Neuron (in vitro differentiated cells): Measurements from ENCODE around the gene IFT43.
"Not testable (repeated sequence)": the region's sequence is repeated elsewhere in the genome, so short reads cannot be mapped to it uniquely, and the experiment has no call there.

ENCODE experiments used
- H2AFZ ChIP-seq: one replicate; pipeline ENCODE4 v1.6.1; 2013; ENCODE audit warnings: low read depth, mild to moderate bottlenecking, inconsistent platforms, low read length, moderate library complexity
- H3K27me3 ChIP-seq: one replicate; pipeline ENCODE4 v1.6.1; 2013; ENCODE audit warnings: low read length; ENCODE audit not compliant: insufficient read depth
- H3K36me3 ChIP-seq: one replicate; pipeline ENCODE4 v1.6.1; 2013; ENCODE audit warnings: low read length; ENCODE audit not compliant: insufficient read depth
- H3K4me1 ChIP-seq: one replicate; pipeline ENCODE4 v1.6.1; 2013; ENCODE audit warnings: low read length; ENCODE audit not compliant: insufficient read depth
- H3K4me3 ChIP-seq: 2 replicates; pipeline ENCODE4 v1.5.1; 2013; ENCODE audit warnings: mild to moderate bottlenecking, low read length, moderate library complexity
- H3K9me3 ChIP-seq: one replicate; pipeline ENCODE4 v1.6.1; 2013; ENCODE audit warnings: low read length

Gene IFT43

DNA sequence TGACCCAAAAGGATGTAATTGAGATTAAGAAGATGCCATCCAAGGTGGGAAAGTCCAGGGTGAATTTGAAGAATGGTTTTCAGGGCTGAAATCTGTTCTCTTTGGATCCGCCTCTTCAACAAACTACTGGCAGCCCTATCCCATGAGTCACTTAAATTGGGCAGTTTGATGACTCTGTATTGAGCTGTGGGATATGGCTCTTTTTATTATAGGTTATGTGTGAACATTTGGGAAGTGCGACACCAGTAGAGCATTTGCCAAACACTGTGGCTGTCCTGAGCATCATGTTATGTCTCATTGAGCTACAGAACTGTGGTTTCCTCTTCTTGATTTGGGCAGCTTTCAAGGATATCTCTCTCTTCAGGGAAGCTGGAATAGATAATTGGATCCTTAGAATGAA, 22.3 kb downstream of the IFT43 start:
- H3K36me3 ChIP-seq: peaks cover 60% of the 10 kb centered on the region

DNA sequence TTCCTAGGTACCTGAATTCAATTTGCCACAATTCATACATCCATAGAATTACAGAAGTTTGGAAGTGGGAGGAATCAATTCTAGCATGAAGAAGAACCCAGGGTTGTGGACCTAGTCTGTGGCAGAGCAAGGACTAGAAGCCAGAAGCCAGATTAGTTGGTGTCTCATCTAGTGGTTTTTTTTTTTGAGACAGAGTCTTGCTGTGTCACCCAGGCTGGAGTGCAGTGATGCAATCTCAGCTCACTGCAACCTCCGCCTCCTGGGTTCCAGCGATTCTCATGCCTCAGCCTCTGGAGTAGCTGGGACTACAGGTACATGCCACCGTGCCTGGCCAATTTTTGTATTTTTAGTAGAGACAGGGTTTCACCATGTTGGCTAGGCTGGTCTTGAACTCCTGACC, 24.1 kb downstream of the IFT43 start:
- H3K4me1 ChIP-seq, H3K9me3 ChIP-seq, H3K4me3 ChIP-seq, H3K27me3 ChIP-seq, H2AFZ ChIP-seq: not testable (repeated sequence)
- H3K36me3 ChIP-seq: peaks cover 60% of the 10 kb centered on the region

More for the DNA sequence above, 22.3 kb downstream of the IFT43 start:
- no peak overlapping the region for H2AFZ ChIP-seq
- H3K4me1 ChIP-seq: peaks cover 9% of the 10 kb centered on the region
- H3K27me3 ChIP-seq: no peaks in the 10 kb centered on the region
- H3K9me3 ChIP-seq: peaks cover 10% of the 10 kb centered on the region
- H3K4me3 ChIP-seq: no peak overlapping the region

DNA sequence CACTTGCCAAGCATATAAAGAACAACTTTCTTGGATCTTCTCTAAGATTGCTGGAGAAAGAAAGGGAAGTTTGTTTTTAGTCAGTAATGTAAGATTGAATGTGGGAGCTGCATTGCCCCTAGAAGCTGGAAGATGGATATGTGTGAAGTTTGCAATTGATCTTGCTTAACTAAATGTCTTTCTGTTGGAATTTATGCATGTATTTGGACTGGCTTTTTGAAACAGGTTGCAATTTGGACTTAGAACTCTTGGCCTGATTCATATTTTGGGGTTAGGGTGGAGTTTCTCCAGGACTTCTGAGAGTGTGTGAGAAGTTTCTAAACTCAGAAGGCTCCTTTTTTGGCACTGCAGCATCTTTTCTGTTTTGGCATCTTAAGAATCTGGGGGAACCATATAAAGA, 26.4 kb downstream of the IFT43 start:
- Histone ChIP-seq H3K4me1 (peaks cover 9% of the 10 kb centered on the region), H3K9me3 (peaks cover 2% of the 10 kb centered on the region), H3K27me3 (no peaks in the 10 kb centered on the region), H3K36me3 (peaks cover 42% of the 10 kb centered on the region), H2AFZ (no peak overlapping the region), H3K4me3 (no peak overlapping the region)

DNA sequence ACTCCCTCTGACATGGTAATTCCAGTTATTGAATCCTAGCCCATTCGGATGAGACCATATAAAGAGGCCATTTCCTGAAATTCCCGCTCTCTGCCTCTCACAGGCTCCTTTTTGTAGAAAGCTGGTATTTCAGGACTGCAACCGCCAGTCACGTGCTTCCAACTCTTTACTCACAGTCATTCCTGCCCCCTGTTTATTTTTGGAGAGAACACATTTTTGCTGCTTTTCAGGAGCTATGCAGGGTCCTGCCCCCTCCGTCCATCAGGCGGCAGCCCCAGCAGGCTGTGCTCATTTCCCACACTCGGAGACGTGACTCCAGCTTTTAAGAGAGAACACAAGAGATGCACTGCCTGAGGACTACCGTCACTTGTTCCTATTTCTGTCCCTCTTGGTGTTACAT, 26.8 kb downstream of the IFT43 start:
- Histone ChIP-seq H3K4me3 (no peak overlapping the region), H2AFZ (no peak overlapping the region), H3K9me3 (peaks cover 5% of the 10 kb centered on the region), H3K4me1 (peaks cover 9% of the 10 kb centered on the region), H3K36me3 (peaks cover 38% of the 10 kb centered on the region), H3K27me3 (no peaks in the 10 kb centered on the region)

DNA sequence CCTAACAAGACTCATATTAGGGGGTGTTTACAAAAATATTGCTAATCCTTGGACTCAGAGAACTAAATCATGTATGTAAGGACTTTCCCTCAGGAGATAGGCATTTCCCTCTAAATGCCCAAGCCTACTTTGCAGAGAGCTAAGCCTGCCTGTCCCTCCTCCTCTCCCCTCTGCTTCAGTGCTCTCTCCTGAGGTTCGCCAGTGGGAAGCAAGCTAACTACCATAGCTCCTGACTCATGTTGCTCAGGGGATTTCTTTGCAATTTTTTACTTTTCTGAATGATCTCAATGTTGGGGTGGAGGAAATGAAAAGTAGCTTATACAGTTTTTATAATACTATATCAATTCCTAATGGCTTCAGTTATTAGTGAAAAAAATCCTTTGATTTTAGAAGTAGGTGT, 29.6 kb downstream of the IFT43 start:
- Histone ChIP-seq H3K36me3 (peaks cover 25% of the 10 kb centered on the region), H3K27me3 (no peaks in the 10 kb centered on the region)

DNA sequence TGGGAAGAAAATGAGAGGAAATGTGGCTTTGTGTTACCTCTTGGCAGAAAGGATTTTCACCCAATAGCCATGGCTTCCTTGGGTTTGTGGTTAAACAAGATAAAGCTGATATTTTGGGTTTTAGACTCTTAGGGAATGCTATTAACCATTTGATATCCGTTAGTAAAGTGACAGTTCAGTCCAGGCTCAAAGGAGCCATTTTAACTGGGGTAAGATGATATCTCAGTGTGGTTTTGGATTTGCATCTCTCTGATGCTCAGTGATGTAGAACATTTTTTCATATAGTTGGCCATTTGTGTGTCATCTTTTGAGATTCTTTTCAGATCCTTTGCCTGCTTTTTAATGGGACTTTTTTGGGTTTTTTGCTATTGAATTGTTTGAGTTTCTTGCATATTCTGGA, 30.1 kb downstream of the IFT43 start:
- peaks cover 11% of the 10 kb centered on the region for H3K9me3 ChIP-seq
- peaks cover 28% of the 10 kb centered on the region for H3K36me3 ChIP-seq
- H3K4me1 ChIP-seq: peaks cover 9% of the 10 kb centered on the region
- no peaks in the 10 kb centered on the region for H3K27me3 ChIP-seq
- H2AFZ ChIP-seq: no peak overlapping the region
- H3K4me3 ChIP-seq: no peak overlapping the region

More for the DNA sequence above, 29.6 kb downstream of the IFT43 start:
- Histone ChIP-seq H3K4me3 (no peak overlapping the region), H3K4me1 (peaks cover 9% of the 10 kb centered on the region), H3K9me3 (peaks cover 7% of the 10 kb centered on the region), H2AFZ (no peak overlapping the region)

DNA sequence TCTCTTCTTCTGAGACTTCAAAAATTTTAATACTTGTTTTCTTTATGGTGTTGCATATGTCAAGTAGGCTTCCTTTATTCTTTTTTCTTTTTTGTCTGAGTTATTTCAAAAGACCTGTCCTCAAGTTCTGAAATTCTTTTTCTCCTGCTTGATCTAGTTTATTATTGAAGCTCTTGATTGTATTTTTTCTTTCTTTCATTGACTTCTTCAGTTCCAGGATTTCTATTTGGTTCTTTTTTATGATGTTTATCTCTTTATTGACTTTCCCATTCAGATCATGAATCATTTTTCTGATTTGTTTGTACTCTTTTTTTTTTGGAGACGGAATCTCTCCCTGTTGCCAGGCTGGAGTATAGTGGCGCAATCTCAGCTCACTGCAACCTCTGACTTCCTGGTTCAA, 34.1 kb downstream of the IFT43 start:
- no peaks in the 10 kb centered on the region for H3K27me3 ChIP-seq
- peaks cover 39% of the 10 kb centered on the region for H3K36me3 ChIP-seq
- peaks cover 19% of the 10 kb centered on the region for H3K9me3 ChIP-seq
- no peak overlapping the region for H2AFZ ChIP-seq
- H3K4me3 ChIP-seq: no peak overlapping the region
- no peaks in the 10 kb centered on the region for H3K4me1 ChIP-seq

DNA sequence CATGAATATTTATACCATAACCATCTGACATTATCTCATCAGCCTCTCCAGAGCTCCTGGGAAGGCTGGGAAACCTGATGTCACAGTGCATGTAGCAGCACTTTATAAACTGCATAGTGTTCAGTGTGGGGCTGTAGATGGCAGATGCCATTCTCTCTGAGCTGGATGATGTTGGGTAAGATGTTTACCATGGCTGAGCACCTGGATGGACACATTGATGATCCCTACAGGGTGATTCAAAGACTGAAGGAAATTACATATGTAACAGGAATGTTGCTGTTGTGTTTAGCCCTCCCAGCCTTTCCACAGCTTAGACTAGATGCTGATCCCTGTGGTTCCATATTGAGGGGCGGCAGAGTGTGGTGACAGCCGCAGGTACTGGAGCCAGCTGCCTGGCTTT, 37.4 kb downstream of the IFT43 start:
- Histone ChIP-seq H3K4me1 (no peaks in the 10 kb centered on the region), H2AFZ (no peak overlapping the region), H3K27me3 (no peaks in the 10 kb centered on the region), H3K9me3 (peaks cover 13% of the 10 kb centered on the region), H3K36me3 (peaks cover 40% of the 10 kb centered on the region), H3K4me3 (no peak overlapping the region)

DNA sequence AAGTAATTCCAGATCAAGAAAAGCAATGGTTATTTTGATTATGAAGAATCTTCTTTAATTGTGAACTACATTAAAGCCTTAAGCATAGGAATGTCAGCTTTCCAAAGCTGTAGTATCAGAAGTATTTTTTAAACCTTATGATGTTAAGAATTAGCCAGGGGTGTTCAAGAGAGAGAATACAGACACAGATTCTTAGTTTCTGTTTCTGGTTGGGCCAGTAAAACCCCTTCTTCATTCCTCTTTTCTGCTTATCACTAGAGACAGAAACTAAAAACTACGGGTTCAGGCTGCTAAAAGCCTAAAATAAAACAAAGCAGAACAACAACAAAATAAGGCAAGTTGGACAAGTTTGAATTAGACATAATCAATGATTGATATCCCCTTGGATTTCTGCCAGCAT, 38.2 kb downstream of the IFT43 start:
- H3K4me3 ChIP-seq: no peak overlapping the region
- H2AFZ ChIP-seq: no peak overlapping the region
- H3K36me3 ChIP-seq: peaks cover 40% of the 10 kb centered on the region
- H3K4me1 ChIP-seq: no peaks in the 10 kb centered on the region
- no peaks in the 10 kb centered on the region for H3K27me3 ChIP-seq
- H3K9me3 ChIP-seq: peaks cover 12% of the 10 kb centered on the region

DNA sequence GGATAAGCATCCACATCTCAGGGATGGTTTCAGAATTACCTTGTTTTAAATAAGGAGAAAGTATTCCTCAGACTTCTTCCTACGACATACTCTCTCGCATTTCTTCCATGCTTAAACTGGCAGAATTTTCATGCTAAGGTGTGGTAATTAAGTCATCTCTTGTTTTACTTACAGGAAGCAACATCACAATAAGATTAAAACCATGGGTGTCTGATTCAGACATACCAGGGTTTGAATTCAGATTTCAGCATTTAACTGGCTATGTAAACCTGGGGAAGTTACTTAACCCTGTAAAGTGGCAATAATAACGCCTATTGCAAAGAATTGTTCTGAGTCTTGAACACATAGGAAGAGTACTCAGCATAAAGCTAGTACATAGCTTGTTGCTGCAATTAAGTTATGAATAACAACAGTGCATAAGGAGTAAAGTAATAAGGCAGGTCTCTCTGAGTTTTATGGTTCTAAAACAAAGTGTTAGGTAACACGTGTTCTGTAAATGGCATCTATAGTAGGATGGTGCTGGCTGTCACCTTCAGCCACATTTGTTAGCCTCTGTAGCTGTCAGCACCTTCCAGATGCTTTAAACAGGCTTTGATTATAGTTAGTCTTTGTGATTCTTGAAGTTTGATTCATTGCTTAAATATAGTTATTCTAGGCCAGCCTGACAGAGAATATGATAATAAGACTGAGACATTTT, 38.8 kb downstream of the IFT43 start:
- H3K36me3 ChIP-seq: peaks cover 38% of the 10 kb centered on the region
- H2AFZ ChIP-seq: no peak overlapping the region
- no peak overlapping the region for H3K4me3 ChIP-seq
- H3K27me3 ChIP-seq: no peaks in the 10 kb centered on the region
- no peaks in the 10 kb centered on the region for H3K4me1 ChIP-seq
- H3K9me3 ChIP-seq: peaks cover 12% of the 10 kb centered on the region

DNA sequence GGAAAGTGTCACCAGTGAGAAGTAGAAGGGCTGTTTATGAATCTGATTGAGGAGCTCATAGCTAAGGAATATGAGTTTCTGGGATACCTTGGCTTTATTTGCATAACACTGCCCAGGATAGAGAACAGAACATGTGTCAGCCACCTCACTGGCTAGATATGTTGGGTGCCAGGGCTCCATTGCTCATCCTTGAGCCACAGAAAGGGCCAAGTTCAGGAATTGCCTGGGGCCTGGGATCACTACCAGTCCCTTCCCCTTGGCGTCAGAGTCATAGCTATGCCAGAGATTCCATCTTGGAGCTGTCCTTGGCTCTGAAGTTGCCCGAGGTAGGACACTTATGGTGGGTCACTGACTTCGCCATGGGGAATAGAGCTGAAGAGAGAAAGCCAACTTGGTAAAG, 49.0 kb downstream of the IFT43 start:
- no peaks in the 10 kb centered on the region for H3K27me3 ChIP-seq
- no peak overlapping the region for H2AFZ ChIP-seq
- no peaks in the 10 kb centered on the region for H3K9me3 ChIP-seq
- no peaks in the 10 kb centered on the region for H3K4me1 ChIP-seq
- H3K36me3 ChIP-seq: peaks cover 25% of the 10 kb centered on the region
- H3K4me3 ChIP-seq: no peak overlapping the region

DNA sequence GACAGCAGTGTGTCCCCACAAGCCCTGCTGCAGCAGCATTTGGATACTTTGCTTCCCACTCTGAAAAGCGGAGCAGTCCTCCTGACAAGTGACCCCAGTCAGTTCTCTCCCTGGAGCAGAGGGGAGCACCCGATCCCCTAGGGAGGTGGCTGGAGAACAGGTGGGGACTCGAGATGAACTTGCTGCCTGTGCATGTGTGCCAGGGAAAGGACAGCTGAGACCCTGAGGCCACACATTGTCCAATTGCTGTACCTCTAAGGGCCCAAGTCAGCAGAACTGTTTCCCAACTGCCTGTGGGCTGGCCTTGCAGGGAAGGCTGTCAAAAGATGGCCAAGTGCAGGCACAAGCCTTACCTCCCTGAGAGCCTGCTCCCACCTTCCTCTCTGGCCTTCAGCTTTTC, 55.1 kb downstream of the IFT43 start:
- H3K36me3 ChIP-seq: peaks cover 13% of the 10 kb centered on the region
- peaks cover 4% of the 10 kb centered on the region for H3K4me1 ChIP-seq
- no peak overlapping the region for H2AFZ ChIP-seq
- no peaks in the 10 kb centered on the region for H3K9me3 ChIP-seq
- H3K27me3 ChIP-seq: no peaks in the 10 kb centered on the region
- no peak overlapping the region for H3K4me3 ChIP-seq

DNA sequence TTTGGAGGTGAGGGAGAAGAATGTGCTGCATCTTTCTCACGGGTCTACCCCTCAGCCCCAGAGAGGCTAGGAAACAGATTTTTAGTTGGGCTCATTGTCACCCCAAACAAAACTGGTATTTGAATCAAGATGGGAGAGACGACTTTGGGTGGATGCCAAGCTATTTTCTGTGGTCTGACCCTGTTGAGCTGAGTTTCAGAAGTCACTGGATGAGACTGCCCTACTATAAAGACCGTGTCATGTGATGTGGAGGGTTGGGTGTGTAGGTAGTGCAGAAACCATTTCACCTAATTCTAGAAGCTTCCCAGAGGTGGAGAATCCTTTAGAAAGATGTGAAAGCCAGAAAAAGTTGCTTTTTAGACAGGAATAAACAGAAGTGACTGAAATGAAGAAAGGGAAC, 60.2 kb downstream of the IFT43 start:
- Histone ChIP-seq H3K27me3 (no peaks in the 10 kb centered on the region), H2AFZ (no peak overlapping the region), H3K4me3 (no peak overlapping the region), H3K36me3 (peaks cover 13% of the 10 kb centered on the region), H3K9me3 (no peaks in the 10 kb centered on the region), H3K4me1 (peaks cover 10% of the 10 kb centered on the region)

DNA sequence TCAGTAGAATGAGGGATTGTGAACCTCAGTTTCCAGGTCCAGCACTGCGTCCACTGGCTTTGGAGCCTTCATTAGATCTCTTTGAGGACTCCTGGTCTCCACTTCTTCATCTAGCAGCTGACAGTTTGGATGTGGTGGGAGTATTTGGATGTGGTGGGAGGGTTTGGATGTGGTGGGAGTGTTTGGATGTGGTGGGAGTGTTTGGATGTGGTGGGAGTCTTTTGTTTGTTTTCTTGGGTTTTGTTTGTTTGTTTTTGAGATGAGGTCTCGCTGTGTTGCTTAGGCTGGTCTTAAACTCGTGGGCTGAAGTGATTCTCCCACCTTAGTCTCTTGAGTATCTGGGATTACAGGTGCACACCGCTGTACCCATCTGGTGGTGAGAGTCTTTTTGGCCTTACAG, 64.7 kb downstream of the IFT43 start:
- Histone ChIP-seq H2AFZ (no peak overlapping the region), H3K4me1 (peaks cover 10% of the 10 kb centered on the region), H3K4me3 (no peak overlapping the region), H3K36me3 (no peaks in the 10 kb centered on the region), H3K27me3 (no peaks in the 10 kb centered on the region), H3K9me3 (no peaks in the 10 kb centered on the region)
